OCI-LY3 (cell line): Measurements from ENCODE around the gene TTC7B.

Experiments
- H2AFZ ChIP-seq: fragments of 200-600, 300-600 bp; shearing (Covaris generic); 2 replicates; pipeline ENCODE4 v1.6.0; 2014; ENCODE audit warnings: antibody characterized with exemption, low read depth, low read length
- H3K27ac ChIP-seq: fragments of 200-600, 300-600 bp; sonication (generic); 2 replicates; pipeline ENCODE4 v1.5.1; 2014; ENCODE audit warnings: mild to moderate bottlenecking, low read length, moderate library complexity, mixed read lengths
- H3K27me3 ChIP-seq: fragments of 200-600, 300-600 bp; sonication (generic); 2 replicates; pipeline ENCODE4 v1.6.1; 2014; ENCODE audit warnings: low read depth, low read length, mixed read lengths
- H3K36me3 ChIP-seq: fragments of 200-600, 300-600 bp; sonication (generic); replicated peaks from 2 replicates; pipeline ENCODE3; 2014; ENCODE audit warnings: low read depth, low read length, mixed read lengths
- H3K4me1 ChIP-seq: fragments of 300-600, 200-600 bp; sonication (generic); 2 replicates; pipeline ENCODE4 v1.6.1; 2014; ENCODE audit warnings: low read length, mixed read lengths
- H3K4me2 ChIP-seq: fragments of 200-600, 300-600 bp; sonication (generic); 2 replicates; pipeline ENCODE4 v1.6.1; 2014; ENCODE audit warnings: low read length, mixed read lengths
- H3K4me3 ChIP-seq: fragments of 300-600, 200-600 bp; sonication (generic); 2 replicates; pipeline ENCODE4 v1.5.1; 2014; ENCODE audit warnings: antibody characterized with exemption, mild to moderate bottlenecking, low read length, moderate library complexity
- H3K79me2 ChIP-seq: fragments of 300-600, 200-600 bp; shearing (Covaris generic); 2 replicates; pipeline ENCODE4 v1.6.1; 2014; ENCODE audit warnings: mild to moderate bottlenecking, low read length, mixed read lengths
- H3K9ac ChIP-seq: fragments of 300-600, 200-600 bp; shearing (Covaris generic); 2 replicates; pipeline ENCODE4 v1.6.0; 2014; ENCODE audit warnings: mild to moderate bottlenecking, low read length, moderate library complexity
- H3K9me3 ChIP-seq: fragments of 200-600, 300-600 bp; shearing (Covaris generic); 2 replicates; pipeline ENCODE4 v1.6.1; 2014; ENCODE audit warnings: low read length, mixed read lengths; ENCODE audit not compliant: insufficient read depth
- H4K20me1 ChIP-seq: fragments of 200-600, 300-600 bp; sonication (generic); 2 replicates; pipeline ENCODE4 v1.6.1; 2016; ENCODE audit warnings: low read length, mixed read lengths; ENCODE audit not compliant: insufficient read depth
- EZH2phosphoT487 ChIP-seq: fragments of 200-600 bp; shearing (Covaris generic); IDR thresholded peaks from 2 replicates; pipeline ENCODE4 v1.6.1; 2018; ENCODE audit warnings: antibody characterized with exemption, mixed run types, low read depth
- TF ChIP-seq, protein P1 (sequence below): fragments of 200-600, 300-600 bp; sonication (generic); IDR thresholded peaks from 2 replicates; pipeline ENCODE4 v1.5.1; 2014; ENCODE audit warnings: antibody characterized with exemption, low read length, low read depth

Gene TTC7B

DNA sequence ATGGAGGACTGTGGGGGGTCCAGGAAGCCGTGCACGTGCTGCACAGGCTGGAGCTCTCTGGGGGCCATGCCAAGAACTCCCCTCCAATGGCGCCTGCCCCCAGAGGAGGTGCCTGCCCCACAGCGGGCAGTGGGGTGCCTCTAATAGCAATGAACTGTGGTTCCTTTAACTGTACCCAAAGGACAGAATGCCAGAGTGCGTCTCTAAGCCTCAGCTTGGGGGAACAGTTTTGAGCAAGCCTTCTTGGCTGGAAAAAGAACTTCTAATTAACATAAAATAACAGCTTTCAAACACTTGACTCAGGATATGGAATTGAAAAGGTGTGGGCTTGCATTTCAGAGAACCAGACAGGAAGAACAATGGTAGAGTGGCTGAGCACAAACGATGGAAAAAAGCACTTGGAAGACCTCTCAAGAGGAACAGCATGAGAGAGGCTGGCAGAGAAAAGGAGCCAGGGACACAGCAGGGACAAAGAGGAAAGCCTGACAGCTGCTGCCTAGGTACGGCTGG lies 195.6 kb downstream of the TTC7B start:
- no peaks in the 10 kb centered on the region for H4K20me1 ChIP-seq
- H3K27me3 ChIP-seq: no peaks in the 10 kb centered on the region
- no peak overlapping the region for H3K4me3 ChIP-seq
- no peaks in the 10 kb centered on the region for H3K4me1 ChIP-seq
- H3K4me2 ChIP-seq: no peak overlapping the region
- H3K27ac ChIP-seq: no peak overlapping the region
- no peaks in the 10 kb centered on the region for H3K9me3 ChIP-seq
- H3K79me2 ChIP-seq: no peaks in the 10 kb centered on the region
- TF ChIP-seq, protein P1, sequence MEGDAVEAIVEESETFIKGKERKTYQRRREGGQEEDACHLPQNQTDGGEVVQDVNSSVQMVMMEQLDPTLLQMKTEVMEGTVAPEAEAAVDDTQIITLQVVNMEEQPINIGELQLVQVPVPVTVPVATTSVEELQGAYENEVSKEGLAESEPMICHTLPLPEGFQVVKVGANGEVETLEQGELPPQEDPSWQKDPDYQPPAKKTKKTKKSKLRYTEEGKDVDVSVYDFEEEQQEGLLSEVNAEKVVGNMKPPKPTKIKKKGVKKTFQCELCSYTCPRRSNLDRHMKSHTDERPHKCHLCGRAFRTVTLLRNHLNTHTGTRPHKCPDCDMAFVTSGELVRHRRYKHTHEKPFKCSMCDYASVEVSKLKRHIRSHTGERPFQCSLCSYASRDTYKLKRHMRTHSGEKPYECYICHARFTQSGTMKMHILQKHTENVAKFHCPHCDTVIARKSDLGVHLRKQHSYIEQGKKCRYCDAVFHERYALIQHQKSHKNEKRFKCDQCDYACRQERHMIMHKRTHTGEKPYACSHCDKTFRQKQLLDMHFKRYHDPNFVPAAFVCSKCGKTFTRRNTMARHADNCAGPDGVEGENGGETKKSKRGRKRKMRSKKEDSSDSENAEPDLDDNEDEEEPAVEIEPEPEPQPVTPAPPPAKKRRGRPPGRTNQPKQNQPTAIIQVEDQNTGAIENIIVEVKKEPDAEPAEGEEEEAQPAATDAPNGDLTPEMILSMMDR: no peak
- TF ChIP-seq EZH2phosphoT487: no peak
- H2AFZ ChIP-seq: no peak overlapping the region
- no peak overlapping the region for H3K9ac ChIP-seq
- no peaks in the 10 kb centered on the region for H3K36me3 ChIP-seq

DNA sequence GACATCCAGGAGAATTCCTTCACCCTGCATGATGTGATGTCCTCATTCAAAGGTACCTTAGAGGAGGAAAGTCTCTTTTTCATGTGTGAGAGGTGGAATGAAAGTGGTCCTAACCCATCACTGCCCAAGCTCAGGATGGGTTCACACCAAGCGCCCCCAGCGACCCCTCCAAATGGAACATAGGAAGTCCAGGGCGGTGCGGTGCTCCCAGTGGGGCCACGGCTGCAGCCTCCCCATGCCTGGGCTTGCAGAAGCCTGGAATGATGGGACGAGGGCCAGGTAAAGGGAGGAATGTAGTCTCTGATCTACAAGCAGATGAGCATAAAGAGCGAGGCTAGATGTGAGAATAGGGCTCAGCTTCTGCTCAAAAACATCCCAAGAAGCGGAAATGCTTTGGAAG lies 196.3 kb downstream of the TTC7B start:
- Histone ChIP-seq H2AFZ (no peak overlapping the region), H3K9me3 (no peaks in the 10 kb centered on the region), H4K20me1 (no peaks in the 10 kb centered on the region), H3K79me2 (no peaks in the 10 kb centered on the region), H3K4me1 (no peaks in the 10 kb centered on the region), H3K4me2 (no peak overlapping the region), H3K36me3 (no peaks in the 10 kb centered on the region), H3K9ac (no peak overlapping the region), H3K27me3 (no peaks in the 10 kb centered on the region), H3K27ac (no peak overlapping the region), H3K4me3 (no peak overlapping the region)
- TF ChIP-seq, protein P1: no peak
- TF ChIP-seq EZH2phosphoT487: no peak

DNA sequence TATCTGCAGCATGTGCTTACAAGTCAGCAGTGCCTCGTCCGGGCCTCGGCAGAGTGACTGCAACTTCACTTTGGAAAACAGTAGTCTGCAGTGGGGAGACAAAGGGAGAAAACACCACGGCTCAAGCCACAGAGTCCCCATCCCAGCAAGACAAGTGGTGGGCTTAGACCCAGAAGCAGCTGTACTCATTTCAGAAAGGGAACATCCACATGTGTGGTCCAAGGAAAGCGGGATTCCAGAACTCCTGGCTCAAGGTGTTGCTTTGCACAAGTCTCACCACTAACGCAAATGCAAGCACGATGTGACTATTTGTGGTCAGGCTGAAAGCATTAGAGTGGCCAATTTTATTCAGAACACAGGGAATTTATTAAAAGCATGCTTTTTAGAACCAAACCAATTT lies 198.3 kb downstream of the TTC7B start:
- H3K9ac ChIP-seq: no peak overlapping the region
- TF ChIP-seq EZH2phosphoT487: no peak
- TF ChIP-seq, protein P1: no peak
- H3K79me2 ChIP-seq: no peaks in the 10 kb centered on the region
- no peak overlapping the region for H2AFZ ChIP-seq
- no peaks in the 10 kb centered on the region for H3K27me3 ChIP-seq
- no peak overlapping the region for H3K4me3 ChIP-seq
- no peak overlapping the region for H3K27ac ChIP-seq
- no peak overlapping the region for H3K4me2 ChIP-seq
- H3K36me3 ChIP-seq: no peaks in the 10 kb centered on the region
- H3K4me1 ChIP-seq: no peaks in the 10 kb centered on the region
- H4K20me1 ChIP-seq: no peaks in the 10 kb centered on the region
- no peaks in the 10 kb centered on the region for H3K9me3 ChIP-seq

DNA sequence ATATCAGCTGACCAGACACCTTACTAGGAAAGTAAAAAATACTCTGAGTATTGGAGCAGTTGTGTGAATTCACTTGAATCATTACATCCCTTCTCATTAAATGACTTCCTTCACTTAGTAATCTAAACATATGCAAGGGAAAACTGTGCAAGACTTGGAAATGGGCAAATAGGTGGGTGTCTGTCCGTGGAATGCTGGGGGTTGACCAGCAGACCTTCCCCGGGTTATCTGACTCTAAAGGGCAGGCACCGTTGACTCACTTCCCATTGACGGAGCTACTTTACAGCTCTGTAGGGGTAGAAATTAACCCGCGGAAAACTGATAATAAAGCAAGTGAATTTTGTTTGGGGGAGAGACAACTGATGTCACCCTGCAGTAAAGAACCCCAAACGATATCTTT lies 199.3 kb downstream of the TTC7B start:
- Histone ChIP-seq H3K4me3 (no peak overlapping the region), H3K4me1 (no peaks in the 10 kb centered on the region), H3K4me2 (no peak overlapping the region), H3K9ac (no peak overlapping the region), H3K79me2 (no peaks in the 10 kb centered on the region), H3K27ac (no peak overlapping the region), H3K27me3 (no peaks in the 10 kb centered on the region), H3K36me3 (no peaks in the 10 kb centered on the region), H2AFZ (no peak overlapping the region), H4K20me1 (no peaks in the 10 kb centered on the region), H3K9me3 (no peaks in the 10 kb centered on the region)
- TF ChIP-seq, protein P1: no peak
- TF ChIP-seq EZH2phosphoT487: no peak
